Cerebellar nuclear complex (tissue), 1 donor: ENCODE results near the gene RPS3A.
"Not testable (repeated sequence)": the region's sequence is repeated elsewhere in the genome, so short reads cannot be mapped to it uniquely, and the experiment has no call there.

Source experiments
- DNase-seq, 2 experiments: peaks; one replicate each; lab custom pipeline; 2025; lab: John Stamatoyannopoulos, UW

The RPS3A gene

GRCh38 chr4:151114986-151115385 is 15.6 kb downstream of the RPS3A start:
- DNase-seq, result no peak

DNA sequence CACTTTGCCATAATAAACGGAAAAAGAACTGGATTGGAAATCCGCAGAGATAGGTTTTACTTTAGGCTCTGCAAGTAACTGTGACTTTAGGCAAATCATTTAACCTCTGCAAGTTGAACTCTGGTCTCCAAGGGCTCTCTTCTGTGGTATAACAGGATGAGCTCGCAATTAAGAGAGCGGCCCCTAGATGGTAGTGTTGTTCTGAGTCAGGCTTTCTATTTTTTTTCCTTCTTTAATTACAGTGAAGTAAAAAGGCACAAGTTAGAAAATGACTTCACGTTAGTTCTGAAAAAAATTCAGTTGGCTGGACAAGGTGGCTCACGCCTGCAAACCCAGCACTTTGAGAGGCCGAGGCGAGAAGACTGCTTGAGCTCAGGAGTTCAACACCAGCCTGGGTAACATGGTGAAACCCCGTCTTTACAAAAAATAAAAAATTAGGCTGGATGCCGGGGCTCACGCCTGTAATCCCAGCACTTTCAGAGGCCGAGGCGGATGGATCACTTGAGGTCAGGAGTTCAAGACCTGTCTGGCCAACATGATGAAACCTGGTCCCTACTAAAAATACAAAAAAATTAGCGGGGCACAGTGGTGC is 18.0 kb downstream of the RPS3A start:
- DNase-seq, result peak in 1 of 2 experiments; percentile 34

- no peak for DNase-seq
These were observed 30.4 kb downstream of the RPS3A start for GRCh38 chr4:151129796-151130195.

DNA sequence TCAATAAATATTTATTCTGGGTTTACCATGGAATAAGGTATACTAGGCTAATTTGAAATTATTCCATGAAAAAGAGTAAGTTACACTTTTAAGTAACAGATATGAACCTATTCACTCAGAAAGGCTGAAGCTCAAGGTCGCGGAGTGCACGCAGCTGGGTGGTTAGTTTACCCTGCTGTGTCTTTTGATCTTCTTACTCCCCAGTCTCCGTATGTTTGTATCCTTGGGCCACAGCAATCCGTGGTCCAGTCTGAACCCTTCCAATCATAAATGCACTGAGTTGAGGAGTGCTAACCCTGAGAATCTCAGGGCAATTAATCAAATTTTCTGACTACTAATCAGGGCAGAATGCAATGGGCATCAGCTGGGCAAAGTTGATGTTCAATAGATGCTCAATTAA is 33.9 kb downstream of the RPS3A start:
- DNase-seq, result no peak

DNA sequence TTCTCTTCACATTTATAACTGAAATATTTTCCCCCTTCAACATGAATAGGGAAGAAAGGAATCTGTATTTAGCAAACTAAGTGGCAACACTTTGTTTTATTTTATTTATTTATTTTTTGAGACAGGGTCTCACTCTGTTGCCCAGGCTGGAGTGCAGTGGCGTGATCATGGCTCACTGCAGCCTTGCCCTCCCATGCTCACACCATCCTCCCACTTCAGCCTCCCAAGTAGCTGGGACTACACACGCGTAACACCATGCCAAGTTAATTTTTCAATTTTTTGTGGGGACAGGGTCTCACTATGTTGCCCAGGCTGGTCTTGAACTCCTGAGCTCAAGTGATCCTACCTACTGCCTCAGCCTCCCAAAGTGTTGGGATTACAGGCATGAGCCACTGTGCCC is 36.6 kb downstream of the RPS3A start:
- not testable (repeated sequence) for DNase-seq

- no peak for DNase-seq
These were observed 40.4 kb downstream of the RPS3A start for GRCh38 chr4:151139814-151140213.

- DNase-seq, result no peak
These were observed 43.3 kb downstream of the RPS3A start for GRCh38 chr4:151142758-151143157.

DNA sequence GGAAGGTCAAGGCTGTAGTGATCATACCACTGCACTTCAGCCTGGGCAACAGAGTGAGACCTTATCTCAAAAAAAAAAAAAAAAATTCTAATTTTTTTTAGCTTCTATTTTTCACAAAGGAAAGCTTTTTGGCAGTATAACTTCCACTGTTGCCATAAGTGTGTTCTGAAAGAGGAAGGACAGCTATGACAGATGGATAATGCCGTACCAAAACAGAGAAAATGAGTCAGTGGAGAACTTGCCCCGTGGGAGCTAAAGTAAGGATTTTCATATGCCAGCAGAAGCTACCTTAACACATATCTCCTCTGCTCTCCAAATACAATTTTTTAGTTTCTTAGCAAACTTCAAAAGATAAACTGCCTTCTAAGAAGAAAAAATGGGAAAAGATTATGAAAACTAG is 43.7 kb downstream of the RPS3A start:
- DNase-seq, result no peak

DNA sequence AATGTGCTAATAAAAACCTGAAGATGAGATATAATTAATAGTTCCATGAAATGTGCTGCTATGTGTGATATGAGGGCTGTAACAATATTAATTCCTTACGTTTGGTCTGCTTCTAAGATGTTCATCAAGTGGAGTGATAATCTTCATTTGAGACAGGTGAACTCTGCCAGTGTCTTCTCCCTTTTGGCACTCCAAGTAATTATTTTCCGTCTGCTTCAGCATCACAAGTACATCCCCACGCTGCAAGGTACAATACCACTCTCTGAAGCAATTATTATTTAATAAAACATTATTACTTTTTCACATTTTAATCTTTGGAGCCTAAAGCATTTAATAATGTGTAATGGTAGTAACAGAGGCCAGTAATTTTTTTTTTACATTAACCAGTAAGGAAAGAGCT is 44.4 kb downstream of the RPS3A start:
- no peak for DNase-seq

DNA sequence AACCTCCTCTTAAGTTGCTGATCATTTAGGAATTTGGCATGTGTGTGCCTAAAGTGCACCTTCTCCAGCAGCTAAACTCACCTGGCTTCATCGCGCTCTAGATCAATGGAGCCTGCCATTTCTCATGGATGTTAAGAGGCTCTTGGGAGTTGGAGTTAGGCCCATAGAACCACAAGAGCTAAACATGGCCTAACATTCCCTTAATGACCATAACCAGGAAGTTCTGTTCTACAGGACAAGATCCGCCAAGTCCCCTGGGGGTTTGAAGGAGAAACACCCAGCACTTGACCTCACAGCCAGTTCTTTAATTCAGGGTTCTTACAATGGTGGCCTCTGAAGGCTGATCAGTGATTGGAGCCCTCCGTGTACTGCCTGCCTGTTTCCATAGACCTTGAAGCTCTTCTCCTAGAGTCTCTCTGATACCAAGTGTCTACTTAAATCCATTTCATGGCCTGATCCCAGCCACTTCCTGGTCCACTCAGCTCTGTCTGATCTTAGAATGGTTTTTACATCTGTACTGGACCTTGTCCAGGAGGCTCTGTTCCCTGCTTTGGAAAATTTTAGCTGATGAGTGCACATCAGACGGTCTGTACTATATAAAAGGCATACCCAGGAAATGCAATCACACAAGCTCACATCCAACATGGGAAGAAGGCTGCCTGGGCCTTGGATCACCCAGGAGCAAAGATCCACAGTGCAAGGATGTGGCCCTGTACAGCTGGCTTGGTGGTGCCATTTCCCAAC is 45.1 kb downstream of the RPS3A start:
- no peak for DNase-seq

DNA sequence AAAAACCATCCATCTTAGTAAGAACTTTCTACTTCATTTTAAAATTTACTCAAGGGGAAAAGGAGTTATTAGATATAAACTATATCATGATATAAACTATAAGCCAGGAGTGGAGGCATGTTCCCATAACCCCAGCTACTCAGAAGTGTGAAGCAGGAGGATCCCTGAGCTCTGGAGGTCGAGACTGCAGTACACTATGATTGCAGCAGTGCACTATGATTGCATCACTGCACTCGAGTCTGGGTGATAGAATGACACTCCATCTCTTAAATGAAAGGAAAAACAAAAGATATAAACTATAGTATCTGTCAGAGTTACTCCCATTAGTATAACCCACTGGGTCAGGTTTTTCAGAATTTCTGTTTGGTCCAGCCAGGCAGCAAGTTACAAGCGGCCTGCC is 47.6 kb downstream of the RPS3A start:
- no peak for DNase-seq

DNA sequence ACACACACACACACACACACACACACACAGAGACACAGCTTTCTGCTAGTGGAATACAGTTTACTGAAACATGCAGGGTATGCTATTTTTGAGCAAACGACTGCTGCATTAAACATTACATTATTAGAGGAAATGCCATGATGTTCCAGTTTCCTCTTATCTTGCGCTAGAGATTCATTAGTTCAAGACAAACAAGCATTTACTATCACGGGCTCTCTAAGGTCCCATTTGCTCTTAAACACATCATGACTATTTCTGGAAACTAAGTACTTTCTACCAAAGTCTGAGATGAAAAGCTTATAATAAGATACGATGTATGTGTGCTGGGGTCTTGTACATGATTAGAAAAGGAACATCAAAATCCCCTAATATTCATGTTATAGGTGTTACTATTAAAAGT is 48.8 kb downstream of the RPS3A start:
- no peak for DNase-seq

GRCh38 chr4:151150821-151151580 is 51.6 kb downstream of the RPS3A start:
- no peak for DNase-seq

GRCh38 chr4:151152028-151152427 is 52.6 kb downstream of the RPS3A start:
- DNase-seq, result no peak

DNA sequence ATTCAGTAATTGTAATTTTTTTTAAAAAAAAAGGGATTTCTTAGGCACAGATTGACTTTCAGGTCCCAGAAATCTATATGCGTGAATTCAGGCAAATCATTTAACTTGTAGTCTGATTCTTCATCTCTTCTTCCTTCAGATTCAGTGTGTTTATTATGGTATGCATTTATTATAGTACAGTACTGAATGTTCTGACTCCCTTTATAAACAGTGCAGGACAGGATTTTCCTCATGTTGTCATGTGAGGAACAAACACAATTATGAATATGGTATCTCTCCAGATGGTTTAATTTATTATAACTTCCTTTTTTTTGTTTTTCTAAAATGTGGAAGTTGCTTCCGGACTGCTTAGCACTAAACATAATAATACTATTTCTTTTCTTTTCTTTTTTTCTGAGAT is 54.2 kb downstream of the RPS3A start:
- DNase-seq, result no peak
